Mammary epithelial cell (primary cell): ENCODE data around the gene DVL1.

Experiments
- EZH2 ChIP-seq: IDR thresholded peaks from 2 replicates; pipeline ENCODE4 v1.6.1; 2012; ENCODE audit warnings: low read length, inconsistent platforms, borderline replicate concordance
- TF ChIP-seq, protein P1 (sequence below), 2 donors: IDR thresholded peaks in 1 of 2; conservative IDR thresholded peaks in 1 of 2; 2 replicates each; pipeline ENCODE4 v1.5.1; 2011 to 2012; ENCODE audit warnings: inconsistent platforms in 2 of 2, low read length in 2 of 2, mild to moderate bottlenecking in 2 of 2, control low read depth in 1 of 2, low read depth in 1 of 2; ENCODE audit not compliant: insufficient read depth in 1 of 2; ENCODE audit errors: extremely low read depth in 1 of 2

DNA sequence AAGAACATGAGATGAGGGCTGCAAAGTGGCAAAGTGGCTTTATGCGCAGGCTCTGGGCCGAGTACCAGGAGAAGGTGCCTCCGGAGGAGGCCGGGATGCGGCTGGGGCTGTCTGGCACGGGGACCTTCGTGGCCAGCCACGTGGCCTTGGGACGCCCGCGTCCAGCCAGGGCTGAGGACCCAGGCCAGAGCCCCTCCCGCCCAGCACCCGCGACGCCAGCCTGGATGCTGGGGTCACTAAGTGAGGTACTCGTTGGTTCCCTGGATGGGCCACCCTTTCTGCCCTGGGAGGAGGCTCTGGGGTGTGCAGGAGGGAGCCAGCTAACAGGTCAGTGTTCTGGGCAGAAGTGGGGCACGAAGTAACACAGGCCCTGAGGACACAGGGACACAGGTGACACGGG is 56.4 kb downstream of the DVL1 start:
- TF ChIP-seq, protein P1, sequence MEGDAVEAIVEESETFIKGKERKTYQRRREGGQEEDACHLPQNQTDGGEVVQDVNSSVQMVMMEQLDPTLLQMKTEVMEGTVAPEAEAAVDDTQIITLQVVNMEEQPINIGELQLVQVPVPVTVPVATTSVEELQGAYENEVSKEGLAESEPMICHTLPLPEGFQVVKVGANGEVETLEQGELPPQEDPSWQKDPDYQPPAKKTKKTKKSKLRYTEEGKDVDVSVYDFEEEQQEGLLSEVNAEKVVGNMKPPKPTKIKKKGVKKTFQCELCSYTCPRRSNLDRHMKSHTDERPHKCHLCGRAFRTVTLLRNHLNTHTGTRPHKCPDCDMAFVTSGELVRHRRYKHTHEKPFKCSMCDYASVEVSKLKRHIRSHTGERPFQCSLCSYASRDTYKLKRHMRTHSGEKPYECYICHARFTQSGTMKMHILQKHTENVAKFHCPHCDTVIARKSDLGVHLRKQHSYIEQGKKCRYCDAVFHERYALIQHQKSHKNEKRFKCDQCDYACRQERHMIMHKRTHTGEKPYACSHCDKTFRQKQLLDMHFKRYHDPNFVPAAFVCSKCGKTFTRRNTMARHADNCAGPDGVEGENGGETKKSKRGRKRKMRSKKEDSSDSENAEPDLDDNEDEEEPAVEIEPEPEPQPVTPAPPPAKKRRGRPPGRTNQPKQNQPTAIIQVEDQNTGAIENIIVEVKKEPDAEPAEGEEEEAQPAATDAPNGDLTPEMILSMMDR (conservative IDR thresholded peaks at IDR 0.05 in 1 of 2, IDR thresholded peaks at IDR 0.05 in 1 of 2; ENCODE audit: extremely low read depth in 1 of 2, insufficient read depth in 1 of 2, low read depth in 1 of 2, low read length in 2 of 2), result no peak
- TF ChIP-seq EZH2, result no peak
